ENCODE data around the gene MSTN.

GRCh38 chr2:190075623-190076022, 13.1 kb upstream of the MSTN start:
- no peak for TF ChIP-seq TCF7 (CRISPR knock-in tag; IDR thresholded peaks at IDR 0.05; ENCODE audit: low read depth)
- no peak for TF ChIP-seq IRF1 (CRISPR knock-in tag; IDR thresholded peaks at IDR 0.05)
- no peak for TF ChIP-seq CTCF (IDR thresholded peaks at IDR 0.05)
- no peak for TF ChIP-seq KAT7 (CRISPR knock-in tag; IDR thresholded peaks at IDR 0.05; ENCODE audit: borderline replicate concordance)
- TF ChIP-seq ZNF532 (CRISPR knock-in tag; IDR thresholded peaks at IDR 0.05; ENCODE audit: borderline replicate concordance), result no peak
- no peak for TF ChIP-seq ZNF232 (CRISPR knock-in tag; IDR thresholded peaks at IDR 0.05)
- TF ChIP-seq SMAD4 (CRISPR knock-in tag; IDR thresholded peaks at IDR 0.05), result no peak
- TF ChIP-seq SP1 (CRISPR knock-in tag; conservative IDR thresholded peaks at IDR 0.05), result no peak

Measured in WTC11 (cell line).